BLaER1 (cell line): ENCODE measurements around the gene C11orf87.

Experiments used
- H3K27ac ChIP-seq: shearing (Covaris generic); formaldehyde crosslinking; 2 replicates; pipeline ENCODE4 v1.8.1; 2022
- H3K27me3 ChIP-seq: shearing (Covaris generic); formaldehyde crosslinking; 2 replicates; pipeline ENCODE4 v1.8.1; 2022
- H3K36me3 ChIP-seq: shearing (Covaris generic); formaldehyde crosslinking; 2 replicates; pipeline ENCODE4 v1.8.1; 2022
- H3K4me1 ChIP-seq: shearing (Covaris generic); formaldehyde crosslinking; 2 replicates; pipeline ENCODE4 v1.8.1; 2022
- H3K4me2 ChIP-seq: shearing (Covaris generic); formaldehyde crosslinking; 2 replicates; pipeline ENCODE4 v1.8.1; 2022
- H3K4me3 ChIP-seq: shearing (Covaris generic); formaldehyde crosslinking; 2 replicates; pipeline ENCODE4 v1.8.1; 2022
- H3K9ac ChIP-seq: shearing (Covaris generic); formaldehyde crosslinking; 2 replicates; pipeline ENCODE4 v1.8.1; 2022
- H3K9me3 ChIP-seq: shearing (Covaris generic); formaldehyde crosslinking; 2 replicates; pipeline ENCODE4 v1.8.1; 2022
- H4K20me1 ChIP-seq: shearing (Covaris generic); formaldehyde crosslinking; 2 replicates; pipeline ENCODE4 v1.8.1; 2022
- Cebpa-rat ChIP-seq: shearing (Covaris generic); IDR thresholded peaks from 2 replicates; pipeline ENCODE4 v1.8.1; 2022

C11orf87 gene

DNA sequence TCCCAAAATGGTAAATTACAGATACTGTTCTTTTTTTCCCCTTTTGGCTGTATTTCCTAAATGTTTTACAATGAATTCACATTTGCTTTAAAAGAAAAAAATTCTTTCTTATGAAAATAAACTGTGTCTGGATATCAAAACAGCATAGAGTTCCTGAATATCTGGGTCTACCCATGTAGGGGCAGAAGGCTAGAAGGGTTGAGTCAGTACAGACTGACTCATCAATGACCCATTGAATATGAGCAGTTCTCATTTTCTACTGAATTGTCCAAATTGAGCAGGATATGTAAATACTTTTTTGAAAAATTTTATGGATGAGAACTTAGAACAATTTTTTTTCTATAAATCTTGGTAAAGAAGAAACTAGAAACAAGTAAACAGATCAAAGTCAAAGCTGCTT, 16.3 kb upstream of the C11orf87 start:
- Histone ChIP-seq H3K27me3 (no peaks in the 10 kb centered on the region), H3K36me3 (no peaks in the 10 kb centered on the region), H3K4me1 (no peaks in the 10 kb centered on the region), H3K27ac (no peak overlapping the region), H3K9me3 (no peaks in the 10 kb centered on the region), H3K4me3 (no peak overlapping the region), H3K4me2 (no peak overlapping the region), H4K20me1 (no peaks in the 10 kb centered on the region), H3K9ac (no peak overlapping the region)
- TF ChIP-seq Cebpa-rat: no peak

DNA sequence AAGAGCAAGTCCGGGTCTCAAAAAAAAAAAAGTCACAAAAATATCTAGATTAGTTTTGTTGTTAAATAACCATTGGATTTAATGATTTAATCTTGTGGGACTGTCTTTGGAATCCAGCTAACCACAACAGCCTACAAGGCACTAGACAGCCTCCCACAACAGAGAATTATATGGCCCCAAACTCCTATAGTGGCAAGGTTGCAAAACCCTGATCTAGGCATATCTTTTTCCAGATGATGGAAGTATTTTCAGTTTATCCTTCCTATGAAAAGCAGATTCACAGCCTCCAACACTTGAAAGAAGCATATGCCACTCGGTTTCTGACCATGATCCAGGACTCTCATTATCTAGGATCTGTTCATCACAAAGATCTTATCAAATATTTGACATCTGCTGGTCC, 5.4 kb upstream of the C11orf87 start:
- no peak overlapping the region for H3K4me3 ChIP-seq
- TF ChIP-seq Cebpa-rat: no peak
- H4K20me1 ChIP-seq: no peaks in the 10 kb centered on the region
- no peak overlapping the region for H3K27ac ChIP-seq
- H3K4me2 ChIP-seq: no peak overlapping the region
- no peak overlapping the region for H3K9ac ChIP-seq
- H3K4me1 ChIP-seq: no peaks in the 10 kb centered on the region
- no peaks in the 10 kb centered on the region for H3K27me3 ChIP-seq
- no peaks in the 10 kb centered on the region for H3K9me3 ChIP-seq
- no peaks in the 10 kb centered on the region for H3K36me3 ChIP-seq

DNA sequence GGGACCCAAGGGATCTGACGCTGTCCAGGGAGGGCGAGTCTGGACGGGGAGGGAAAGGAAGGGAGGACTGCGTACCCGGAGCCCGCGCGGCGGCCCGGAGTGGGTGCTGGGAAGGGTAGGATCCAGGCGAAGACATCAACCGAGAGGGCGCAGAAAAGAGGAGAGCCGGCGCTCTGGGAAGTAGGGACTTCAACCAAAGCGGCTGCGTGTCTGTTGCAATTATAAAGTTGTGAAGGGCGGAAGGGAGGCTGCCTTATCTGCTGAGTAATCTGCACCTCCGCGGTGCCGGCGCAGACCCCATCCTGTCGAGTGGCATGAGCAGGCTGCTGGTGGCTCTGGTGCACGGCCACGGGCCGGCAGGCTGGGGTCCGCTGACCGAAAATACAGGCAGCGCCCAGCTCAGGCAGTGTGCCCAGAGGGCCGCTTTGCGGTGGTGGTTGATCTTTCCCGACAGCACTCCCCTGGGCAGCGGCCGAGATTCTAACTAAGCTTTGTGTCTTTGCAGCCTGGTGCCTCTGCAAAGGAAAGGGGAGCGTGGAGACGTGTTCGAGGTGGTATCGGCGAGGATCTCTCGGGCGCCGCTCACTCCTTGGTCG, 978 bp downstream of the C11orf87 start:
- H3K4me3 ChIP-seq: no peak overlapping the region
- H3K27ac ChIP-seq: no peak overlapping the region
- no peaks in the 10 kb centered on the region for H3K36me3 ChIP-seq
- H3K27me3 ChIP-seq: no peaks in the 10 kb centered on the region
- no peak overlapping the region for H3K9ac ChIP-seq
- no peak for TF ChIP-seq Cebpa-rat
- H3K4me1 ChIP-seq: no peaks in the 10 kb centered on the region
- no peaks in the 10 kb centered on the region for H4K20me1 ChIP-seq
- peaks cover 20% of the 10 kb centered on the region for H3K9me3 ChIP-seq
- no peak overlapping the region for H3K4me2 ChIP-seq

DNA sequence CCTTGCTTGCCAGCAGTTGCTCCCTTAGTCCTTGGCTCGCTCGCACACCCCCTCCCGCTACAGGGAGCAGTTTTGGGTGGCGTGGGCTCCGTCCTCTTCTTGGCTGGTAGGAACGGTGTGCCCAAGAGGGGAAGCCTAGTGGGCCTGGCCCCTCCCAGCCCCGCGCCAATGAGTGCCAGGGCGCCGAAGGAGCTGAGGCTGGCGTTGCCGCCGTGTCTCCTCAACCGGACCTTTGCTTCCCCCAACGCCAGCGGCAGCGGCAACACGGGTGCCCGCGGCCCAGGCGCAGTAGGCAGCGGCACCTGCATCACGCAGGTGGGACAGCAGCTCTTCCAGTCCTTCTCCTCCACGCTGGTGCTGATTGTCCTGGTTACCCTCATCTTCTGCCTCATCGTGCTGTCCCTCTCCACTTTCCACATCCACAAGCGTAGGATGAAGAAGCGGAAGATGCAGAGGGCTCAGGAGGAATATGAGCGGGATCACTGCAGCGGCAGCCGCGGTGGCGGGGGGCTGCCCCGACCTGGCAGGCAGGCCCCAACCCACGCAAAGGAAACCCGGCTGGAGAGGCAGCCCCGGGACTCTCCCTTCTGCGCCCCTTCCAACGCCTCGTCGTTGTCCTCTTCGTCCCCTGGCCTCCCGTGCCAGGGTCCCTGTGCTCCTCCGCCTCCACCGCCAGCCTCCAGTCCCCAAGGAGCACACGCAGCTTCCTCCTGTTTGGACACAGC, 1.6 kb downstream of the C11orf87 start:
- Histone ChIP-seq H3K4me2 (no peak overlapping the region), H3K9me3 (peaks cover 20% of the 10 kb centered on the region), H3K4me3 (no peak overlapping the region), H3K9ac (no peak overlapping the region), H3K4me1 (no peaks in the 10 kb centered on the region), H3K36me3 (no peaks in the 10 kb centered on the region), H4K20me1 (no peaks in the 10 kb centered on the region), H3K27ac (no peak overlapping the region), H3K27me3 (no peaks in the 10 kb centered on the region)
- TF ChIP-seq Cebpa-rat: no peak

DNA sequence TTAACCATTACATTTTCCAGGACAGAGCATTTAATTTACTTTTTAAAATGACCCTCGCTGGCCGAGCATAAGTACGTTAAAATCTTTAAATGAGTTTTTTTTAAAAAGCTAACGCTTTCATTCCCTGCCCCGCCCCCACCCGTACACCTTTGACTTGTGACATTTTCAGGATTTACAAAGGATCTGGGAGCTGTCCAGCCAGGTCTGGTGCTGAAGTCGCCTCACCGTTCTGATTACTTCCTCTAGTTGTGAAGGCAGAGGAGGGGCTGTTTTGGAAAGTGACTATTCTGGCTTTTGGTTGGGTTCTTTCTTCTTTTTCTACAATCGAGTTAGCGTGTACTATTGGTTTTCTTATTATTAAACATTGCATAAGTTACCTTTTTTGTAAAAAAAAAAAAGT, 2.9 kb downstream of the C11orf87 start:
- Histone ChIP-seq H3K36me3 (no peaks in the 10 kb centered on the region), H3K4me3 (no peak overlapping the region), H3K27me3 (no peaks in the 10 kb centered on the region), H3K27ac (no peak overlapping the region), H3K9ac (no peak overlapping the region), H4K20me1 (no peaks in the 10 kb centered on the region), H3K9me3 (peaks cover 20% of the 10 kb centered on the region), H3K4me1 (no peaks in the 10 kb centered on the region), H3K4me2 (no peak overlapping the region)
- TF ChIP-seq Cebpa-rat: no peak

DNA sequence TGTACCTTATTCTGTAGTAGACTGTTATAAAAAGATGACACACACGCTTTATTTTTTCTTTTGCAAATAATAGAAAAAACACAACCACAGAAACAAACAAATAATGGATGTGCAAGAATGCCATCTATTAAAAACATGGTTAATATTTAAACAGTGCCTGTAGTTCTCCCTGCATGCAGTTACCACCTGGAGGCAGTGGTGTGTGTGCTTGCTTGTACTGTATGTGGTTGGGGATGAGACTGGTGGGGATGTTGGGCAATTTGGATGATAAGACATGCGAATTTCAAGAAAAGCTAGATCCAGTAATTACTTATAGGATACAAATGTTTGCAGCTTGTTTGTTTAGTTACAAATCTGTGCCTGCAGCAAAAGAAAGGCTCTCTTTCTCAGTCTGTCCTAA, 3.6 kb downstream of the C11orf87 start:
- Histone ChIP-seq H3K27me3 (no peaks in the 10 kb centered on the region), H3K4me2 (no peak overlapping the region), H3K9me3 (peaks cover 20% of the 10 kb centered on the region), H3K27ac (no peak overlapping the region), H3K4me1 (no peaks in the 10 kb centered on the region), H3K9ac (no peak overlapping the region), H3K4me3 (no peak overlapping the region), H4K20me1 (no peaks in the 10 kb centered on the region), H3K36me3 (no peaks in the 10 kb centered on the region)
- no peak for TF ChIP-seq Cebpa-rat

DNA sequence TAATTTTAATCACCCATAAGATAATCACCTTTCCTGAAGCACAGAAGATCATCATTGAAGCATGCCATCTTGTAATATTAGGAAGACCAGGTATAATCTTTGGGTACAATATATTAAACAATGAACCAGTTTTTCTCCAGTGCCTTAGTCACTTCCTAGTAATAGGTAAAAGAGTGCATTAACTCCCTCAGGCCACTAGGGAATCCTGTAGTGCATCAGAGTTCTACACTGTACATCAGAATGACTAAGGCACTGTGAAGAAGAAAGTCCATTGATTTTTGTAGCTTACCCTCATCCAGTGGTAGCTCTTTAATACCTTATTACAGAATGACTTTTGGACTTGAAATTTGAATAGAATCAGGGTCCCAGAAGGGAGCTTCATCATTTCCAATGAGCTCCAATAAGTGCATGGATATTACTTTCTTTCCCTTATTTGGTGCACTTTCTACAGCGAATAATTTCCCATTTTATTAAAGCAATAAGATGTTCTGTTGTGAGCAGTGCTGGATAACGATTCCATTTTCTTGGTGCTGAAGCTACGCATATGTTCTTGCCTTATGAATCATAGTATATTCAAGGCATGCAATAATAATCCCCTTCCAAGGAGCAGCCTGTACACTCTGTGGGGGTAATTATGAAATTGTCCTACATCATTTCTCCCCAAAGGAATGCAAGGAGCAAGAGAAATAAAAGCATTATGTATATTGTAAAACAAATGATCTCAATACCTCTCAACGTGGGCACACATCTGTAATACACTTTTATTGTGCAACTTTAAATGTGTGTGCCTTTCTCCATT, 4.7 kb downstream of the C11orf87 start:
- Histone ChIP-seq H3K4me3 (no peak overlapping the region), H3K4me2 (no peak overlapping the region), H3K27ac (no peak overlapping the region), H3K27me3 (no peaks in the 10 kb centered on the region), H3K36me3 (no peaks in the 10 kb centered on the region), H3K9me3 (peaks cover 20% of the 10 kb centered on the region), H3K4me1 (no peaks in the 10 kb centered on the region), H4K20me1 (no peaks in the 10 kb centered on the region), H3K9ac (no peak overlapping the region)
- TF ChIP-seq Cebpa-rat: no peak

DNA sequence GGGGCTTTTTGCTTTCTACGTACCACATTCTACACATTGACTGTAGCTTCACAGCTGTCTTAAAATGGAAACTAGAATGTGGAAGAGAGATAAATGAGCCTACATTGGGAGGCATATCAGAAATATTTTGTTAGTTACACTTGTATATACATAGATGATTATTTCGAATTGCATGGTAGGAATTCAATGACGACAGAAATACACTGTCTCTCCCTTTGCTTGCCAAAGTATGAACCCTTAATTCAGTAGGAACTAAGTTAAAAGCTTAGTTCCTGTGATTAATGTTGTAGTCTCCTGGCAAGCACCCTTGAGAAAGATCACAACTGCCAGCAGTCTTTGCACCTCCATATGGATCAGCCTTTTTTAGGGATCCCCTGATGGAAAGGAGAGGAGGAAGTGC, 10.1 kb downstream of the C11orf87 start:
- TF ChIP-seq Cebpa-rat: no peak
- H3K9me3 ChIP-seq: no peaks in the 10 kb centered on the region
- no peak overlapping the region for H3K27ac ChIP-seq
- no peaks in the 10 kb centered on the region for H3K4me1 ChIP-seq
- H3K36me3 ChIP-seq: no peaks in the 10 kb centered on the region
- no peak overlapping the region for H3K9ac ChIP-seq
- no peak overlapping the region for H3K4me3 ChIP-seq
- no peaks in the 10 kb centered on the region for H3K27me3 ChIP-seq
- H4K20me1 ChIP-seq: no peaks in the 10 kb centered on the region
- H3K4me2 ChIP-seq: no peak overlapping the region

DNA sequence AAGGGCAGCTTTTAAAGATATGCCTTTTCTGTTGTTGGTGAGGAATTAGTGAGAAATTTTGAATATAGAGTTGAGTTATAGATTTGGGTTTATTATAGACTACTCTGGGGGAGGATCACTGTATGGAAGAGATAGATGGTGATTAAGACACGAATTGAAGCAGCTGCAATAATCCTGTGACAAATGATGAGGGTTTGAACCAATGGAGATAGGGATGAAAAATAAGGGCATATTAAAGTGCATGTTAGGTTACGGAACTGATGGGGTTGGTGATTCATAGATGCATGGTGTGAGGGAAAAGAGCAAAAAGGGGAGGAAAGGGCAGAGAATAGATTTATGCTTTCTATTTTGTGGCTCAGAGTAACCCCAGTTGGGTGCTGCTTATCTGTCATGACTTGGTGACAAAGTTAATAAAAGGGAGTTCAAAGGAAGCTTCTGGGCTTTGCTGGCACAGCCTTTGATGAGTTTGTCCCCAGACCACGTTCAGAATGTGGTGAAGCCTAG, 11.8 kb downstream of the C11orf87 start:
- no peaks in the 10 kb centered on the region for H3K36me3 ChIP-seq
- H3K4me3 ChIP-seq: no peak overlapping the region
- no peak overlapping the region for H3K9ac ChIP-seq
- no peaks in the 10 kb centered on the region for H3K4me1 ChIP-seq
- H3K27me3 ChIP-seq: no peaks in the 10 kb centered on the region
- no peaks in the 10 kb centered on the region for H3K9me3 ChIP-seq
- no peak for TF ChIP-seq Cebpa-rat
- H3K27ac ChIP-seq: no peak overlapping the region
- H3K4me2 ChIP-seq: no peak overlapping the region
- H4K20me1 ChIP-seq: no peaks in the 10 kb centered on the region

DNA sequence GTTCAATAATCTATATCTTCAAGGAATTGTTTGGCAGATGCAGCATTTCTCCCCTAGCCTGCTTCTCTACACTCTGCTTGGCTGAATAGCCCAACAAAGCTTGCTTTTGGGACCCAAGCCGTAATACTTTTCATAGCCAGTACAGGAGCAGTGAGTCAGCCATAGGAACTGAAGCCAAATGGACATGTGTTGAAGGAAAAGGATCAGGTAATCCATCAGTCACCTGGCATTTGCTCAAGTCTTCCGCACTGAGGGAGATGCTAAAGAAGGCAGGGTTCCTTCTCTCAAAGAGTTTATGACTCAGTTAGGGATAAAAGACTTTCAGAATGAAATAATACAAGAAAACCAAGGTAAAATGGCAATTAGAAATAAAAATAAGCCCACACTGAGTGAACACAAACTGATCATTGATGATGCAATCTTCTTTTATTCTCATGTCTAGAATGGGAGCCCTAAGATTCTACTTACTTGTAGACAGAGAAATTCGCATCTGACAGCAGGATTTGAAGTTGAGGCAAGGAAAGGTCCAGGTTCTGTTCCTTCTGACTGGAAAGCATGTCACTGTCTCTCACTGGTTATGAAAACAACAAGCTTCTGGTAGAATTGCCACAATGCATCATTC, 13.2 kb downstream of the C11orf87 start:
- Histone ChIP-seq H3K27ac (no peak overlapping the region), H3K4me2 (no peak overlapping the region), H3K4me1 (no peaks in the 10 kb centered on the region), H3K9me3 (no peaks in the 10 kb centered on the region), H3K36me3 (no peaks in the 10 kb centered on the region), H3K27me3 (no peaks in the 10 kb centered on the region), H4K20me1 (no peaks in the 10 kb centered on the region), H3K9ac (no peak overlapping the region), H3K4me3 (no peak overlapping the region)
- TF ChIP-seq Cebpa-rat: no peak
